GM18502 (cell line): Measurements from ENCODE around the gene KITLG.
"Not testable (repeated sequence)": the region's sequence is repeated elsewhere in the genome, so short reads cannot be mapped to it uniquely, and the experiment has no call there.

ENCODE experiments used
- ATAC-seq: cut with Tn5 transposase; IDR thresholded peaks from one replicate; pipeline ENCODE4 v1.9.1; 2021; ENCODE audit warnings: mild to moderate bottlenecking; ENCODE audit not compliant: unreplicated experiment, poor library complexity

KITLG gene

GRCh38 chr12:88577537-88577936 is 2.7 kb downstream of the KITLG start:
- ATAC-seq = no peak

GRCh38 chr12:88576866-88577265 is 3.4 kb downstream of the KITLG start:
- ATAC-seq = no peak

GRCh38 chr12:88575361-88575970 is 4.8 kb downstream of the KITLG start:
- ATAC-seq = no peak

GRCh38 chr12:88574278-88574677 is 6.0 kb downstream of the KITLG start:
- ATAC-seq = no peak

- no peak for ATAC-seq
Observed at GRCh38 chr12:88573583-88573982, 6.7 kb downstream of the KITLG start.

- no peak for ATAC-seq
Observed at GRCh38 chr12:88572781-88573549, 7.3 kb downstream of the KITLG start.

- no peak for ATAC-seq
Observed at GRCh38 chr12:88571543-88571942, 8.7 kb downstream of the KITLG start.

- ATAC-seq = no peak
Observed at GRCh38 chr12:88570103-88570502, 10.2 kb downstream of the KITLG start.

- ATAC-seq = no peak
Observed at GRCh38 chr12:88566430-88566829, 13.8 kb downstream of the KITLG start.

- ATAC-seq = no peak
Observed at GRCh38 chr12:88562846-88563582, 17.3 kb downstream of the KITLG start.

GRCh38 chr12:88562151-88562550 is 18.1 kb downstream of the KITLG start:
- no peak for ATAC-seq

- no peak for ATAC-seq
Observed at GRCh38 chr12:88559772-88560171, 20.5 kb downstream of the KITLG start.

- no peak for ATAC-seq
Observed at GRCh38 chr12:88559199-88559598, 21.1 kb downstream of the KITLG start.

GRCh38 chr12:88558340-88558867 is 21.9 kb downstream of the KITLG start:
- ATAC-seq = no peak

- ATAC-seq = no peak
Observed at GRCh38 chr12:88556213-88556774, 24.0 kb downstream of the KITLG start.

- ATAC-seq = no peak
Observed at GRCh38 chr12:88553941-88554658, 26.2 kb downstream of the KITLG start.

GRCh38 chr12:88552610-88553079 is 27.6 kb downstream of the KITLG start:
- ATAC-seq = no peak

GRCh38 chr12:88549929-88550328 is 30.3 kb downstream of the KITLG start:
- no peak for ATAC-seq

GRCh38 chr12:88547949-88548348 is 32.3 kb downstream of the KITLG start:
- not testable (repeated sequence) for ATAC-seq

GRCh38 chr12:88546853-88547252 is 33.4 kb downstream of the KITLG start:
- no peak for ATAC-seq
